ENCODE results near the gene GSTM2.

GRCh38 chr1:109719337-109719837 is 51.5 kb downstream of the GSTM2 start:
- TF ChIP-seq CTCF (IDR thresholded peaks at IDR 0.05; ENCODE audit: extremely low read depth in 1 of 2, insufficient read depth in 1 of 2, low read depth in 1 of 2, low read length in 2 of 2) (no peak), POLR2A (IDR thresholded peaks at IDR 0.05; ENCODE audit: low read depth, low read length) (no peak), GATA2 (IDR thresholded peaks at IDR 0.05; ENCODE audit: insufficient read depth, insufficient read length, low read depth, low read length) (no peak), MYC (IDR thresholded peaks at IDR 0.05; ENCODE audit: low read depth, low read length) (no peak), POLR2AphosphoS5 (IDR thresholded peaks at IDR 0.05; ENCODE audit: insufficient read depth, low read depth, low read length) (no peak), EZH2 (IDR thresholded peaks at IDR 0.05; ENCODE audit: borderline replicate concordance, low read depth, low read length, severe bottlenecking) (no peak)
